Choroid plexus epithelial cell (primary cell): ENCODE data around the gene WASF3.

Experiments used
- DNase-seq: peaks from one replicate; pipeline ENCODE4 v3.0.0-alpha.2; 2010; ENCODE audit warnings: low read depth
- H3K4me3 ChIP-seq: 2 replicates; pipeline ENCODE4 v1.5.1; 2011; ENCODE audit warnings: low read depth, mild to moderate bottlenecking, control low read depth, low read length, moderate library complexity
- CTCF ChIP-seq: conservative IDR thresholded peaks from 2 replicates; pipeline ENCODE4 v1.5.1; 2011; ENCODE audit warnings: low read depth, mild to moderate bottlenecking, control low read depth, inconsistent platforms, low read length, moderate library complexity

WASF3 gene

GRCh38 chr13:26685606-26686005 is 128.1 kb downstream of the WASF3 start:
- no peak for TF ChIP-seq CTCF
- no peak for DNase-seq
- no peak overlapping the region for H3K4me3 ChIP-seq

GRCh38 chr13:26686285-26686684 is 128.8 kb downstream of the WASF3 start:
- no peak for DNase-seq
- H3K4me3 ChIP-seq, result no peak overlapping the region
- no peak for TF ChIP-seq CTCF

- no peak for TF ChIP-seq CTCF
- no peak for DNase-seq
- no peak overlapping the region for H3K4me3 ChIP-seq
These were observed 130.8 kb downstream of the WASF3 start for GRCh38 chr13:26688286-26688685.

GRCh38 chr13:26688980-26689379 is 131.5 kb downstream of the WASF3 start:
- no peak for DNase-seq
- no peak overlapping the region for H3K4me3 ChIP-seq
- TF ChIP-seq CTCF, result no peak

- H3K4me3 ChIP-seq, result no peak overlapping the region
- TF ChIP-seq CTCF, result no peak
These were observed 136.4 kb downstream of the WASF3 start for GRCh38 chr13:26693749-26694463.

GRCh38 chr13:26694609-26695359 is 137.3 kb downstream of the WASF3 start:
- no peak for DNase-seq
- TF ChIP-seq CTCF, result no peak
- no peak overlapping the region for H3K4me3 ChIP-seq

More at GRCh38 chr13:26693749-26694463, 136.4 kb downstream of the WASF3 start:
- DNase-seq, result no peak

- no peak for DNase-seq
- TF ChIP-seq CTCF, result no peak
- no peak overlapping the region for H3K4me3 ChIP-seq
These were observed 137.8 kb downstream of the WASF3 start for GRCh38 chr13:26695360-26695705.
